Natural killer cell treated with Interleukin-12 subunit alpha and Interleukin-12 subunit beta and Interleukin-15 and Interleukin-18, amount 100 ng/mL, for 72 hours (primary cell): ENCODE data around the gene ST6GALNAC5. TPM values are rescaled to one million over a fixed set of nuclear protein-coding genes. Genes with fewer than 3 reads are reported as not detected.

Experiments used
- ATAC-seq, 2 donors: fragments of 150-1000 bp; cut with Tn5 transposase in 1 of 2; sonication (Bioruptor Pico), chemical (Tn5 transposase) in 1 of 2; 2 replicates each; pipeline ENCODE4 v1.10.0; 2021
- DNase-seq: peaks from one replicate; pipeline ENCODE4 v3.0.0; 2022; ENCODE audit warnings: low spot score
- H3K27ac Mint-ChIP-seq, 2 donors: 1 replicate in 1 of 2; 2 replicates in 1 of 2; pipeline ENCODE4 v1.8.0; 2022; ENCODE audit warnings: mixed read lengths in 2 of 2, mild to moderate bottlenecking in 1 of 2, moderate library complexity in 1 of 2
- H3K27me3 Mint-ChIP-seq, 2 donors: 1 replicate in 1 of 2; 2 replicates in 1 of 2; pipeline ENCODE4 v1.8.0; 2022; ENCODE audit warnings: mixed read lengths in 2 of 2
- H3K36me3 Mint-ChIP-seq: one replicate; pipeline ENCODE4 v1.8.0; 2022; ENCODE audit warnings: mixed read lengths
- H3K4me1 Mint-ChIP-seq, 2 donors: 1 replicate in 1 of 2; 2 replicates in 1 of 2; pipeline ENCODE4 v1.8.0; 2022; ENCODE audit warnings: low read depth in 2 of 2, mixed read lengths in 2 of 2, mild to moderate bottlenecking in 1 of 2
- H3K4me3 Mint-ChIP-seq: one replicate; pipeline ENCODE4 v1.8.0; 2022; ENCODE audit warnings: mixed read lengths
- H3K9me3 Mint-ChIP-seq: 2 replicates; pipeline ENCODE4 v1.8.0; 2022; ENCODE audit warnings: mixed read lengths
- total RNA-seq, 2 donors: library from RNA; stranded (reverse); gene quantifications; one replicate each; pipeline ENCODE4 v1.2.3, GENCODE V29; 2022

Gene ST6GALNAC5
- total RNA-seq, 2 donors from 2014 or later = not detected

DNA sequence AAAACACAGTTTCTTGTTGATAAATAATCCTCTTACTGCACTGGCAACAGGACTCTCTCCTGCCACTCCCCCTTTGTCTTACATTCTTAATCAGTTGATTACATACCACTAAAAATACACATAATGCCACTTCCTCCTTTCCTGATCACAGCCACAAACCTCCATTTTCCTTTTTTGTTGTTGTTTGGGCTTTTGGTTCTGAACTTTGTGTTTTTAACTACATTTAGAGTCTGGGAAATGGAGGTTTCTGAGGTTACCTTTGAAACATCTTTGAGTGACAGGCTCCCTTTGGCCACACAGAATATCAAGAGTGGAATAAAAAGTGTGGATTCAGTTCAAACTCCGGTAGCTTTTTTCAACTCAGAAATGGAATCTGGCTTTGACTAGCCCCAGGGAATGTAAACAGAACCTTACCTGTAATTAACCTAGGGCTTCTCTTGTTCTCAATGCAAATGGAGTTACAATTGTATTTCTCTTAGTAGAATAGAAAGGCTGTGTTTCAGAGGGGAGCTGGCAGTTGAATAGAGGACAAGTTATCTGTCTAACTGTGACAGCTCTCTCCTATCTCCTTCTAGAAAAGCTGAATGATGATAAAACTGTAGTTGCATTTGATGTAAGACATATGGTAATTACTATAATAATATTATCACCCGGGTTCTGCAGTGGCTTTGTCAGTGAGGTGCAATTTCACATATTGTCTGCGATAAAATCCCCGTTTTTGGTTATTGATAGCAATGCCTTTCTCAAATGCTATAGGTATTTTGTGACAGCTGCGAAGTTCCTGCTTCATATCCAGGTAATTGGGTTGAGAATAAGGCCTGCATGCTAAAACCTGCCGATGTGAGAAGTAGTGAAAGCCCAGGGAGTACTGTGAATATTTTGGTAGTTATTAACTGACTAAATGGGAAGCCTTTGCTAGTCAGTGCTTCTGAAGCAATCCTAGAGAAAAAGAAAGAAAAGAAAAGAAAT is 66.9 kb downstream of the ST6GALNAC5 start:
- no peak for ATAC-seq
- H3K4me3 Mint-ChIP-seq = no peak overlapping the region

DNA sequence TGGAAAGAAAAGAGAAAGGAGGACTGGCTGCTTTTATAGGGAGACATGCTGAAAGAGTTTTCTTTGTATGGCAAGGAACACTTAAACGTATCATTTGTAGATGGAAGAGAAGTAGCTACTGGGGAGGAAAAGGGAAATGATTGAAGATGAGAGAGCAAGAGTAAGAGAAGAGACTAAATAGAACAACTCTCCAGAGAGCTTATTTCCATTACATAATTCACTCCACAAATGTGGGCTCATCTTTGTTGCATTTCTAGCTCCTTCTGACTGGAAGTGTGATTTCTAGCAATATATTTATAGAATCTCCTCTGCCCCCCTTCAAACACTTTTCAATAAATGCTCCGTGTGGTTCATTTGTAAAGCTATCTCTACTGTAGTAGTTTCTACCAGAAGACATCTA is 71.0 kb downstream of the ST6GALNAC5 start:
- no peak for DNase-seq
- no peaks in the 10 kb centered on the region for H3K36me3 Mint-ChIP-seq
- H3K27ac Mint-ChIP-seq = no peak overlapping the region
- no peak for ATAC-seq
- H3K4me1 Mint-ChIP-seq = no peaks in the 10 kb centered on the region
- H3K4me3 Mint-ChIP-seq = no peak overlapping the region
- peaks cover 5 to 25% of the 10 kb centered on the region in 2 donors for H3K27me3 Mint-ChIP-seq
- H3K9me3 Mint-ChIP-seq = no peaks in the 10 kb centered on the region

More for the DNA sequence above, 66.9 kb downstream of the ST6GALNAC5 start:
- H3K27me3 Mint-ChIP-seq = peaks cover 5 to 37% of the 10 kb centered on the region in 2 donors
- no peaks in the 10 kb centered on the region for H3K9me3 Mint-ChIP-seq
- DNase-seq = no peak
- no peaks in the 10 kb centered on the region for H3K36me3 Mint-ChIP-seq
- no peaks in the 10 kb centered on the region for H3K4me1 Mint-ChIP-seq
- no peak overlapping the region for H3K27ac Mint-ChIP-seq

DNA sequence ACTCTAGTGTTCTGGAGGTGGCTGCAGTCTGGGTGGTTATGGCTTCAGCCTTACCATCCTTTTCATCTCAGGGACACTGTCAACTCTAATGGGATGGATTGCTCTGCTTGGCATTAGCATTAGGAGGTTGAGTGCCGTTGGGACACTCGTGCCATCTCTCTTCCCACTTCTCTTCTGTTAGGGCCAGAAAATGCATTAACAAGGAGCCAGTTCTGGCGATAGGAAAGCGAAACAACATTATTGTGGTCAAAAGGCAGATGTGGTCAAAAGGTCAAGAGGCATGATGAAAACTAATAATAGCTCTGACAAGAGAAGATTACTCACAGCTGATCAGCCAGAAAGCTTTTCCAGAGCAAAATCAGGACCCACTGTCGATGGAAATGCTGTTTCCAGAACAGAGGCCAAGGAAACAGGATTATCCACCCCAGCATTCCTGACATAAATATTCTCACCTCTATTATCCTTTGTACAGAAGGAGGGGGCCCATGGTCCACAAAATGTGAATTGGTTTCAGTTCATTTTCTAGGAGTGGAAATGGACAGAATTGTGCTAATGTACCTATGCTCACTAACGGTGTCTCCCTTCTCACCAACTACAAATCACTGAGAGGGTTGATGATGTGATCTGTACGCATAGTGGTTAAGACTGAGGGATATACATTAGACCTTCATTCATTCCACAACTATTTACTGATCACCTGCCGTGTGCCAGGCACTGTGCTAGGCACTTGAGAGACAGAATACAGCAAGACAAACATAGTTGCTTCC is 72.0 kb downstream of the ST6GALNAC5 start:
- Mint-ChIP-seq H3K36me3 (no peaks in the 10 kb centered on the region), H3K9me3 (no peaks in the 10 kb centered on the region)

DNA sequence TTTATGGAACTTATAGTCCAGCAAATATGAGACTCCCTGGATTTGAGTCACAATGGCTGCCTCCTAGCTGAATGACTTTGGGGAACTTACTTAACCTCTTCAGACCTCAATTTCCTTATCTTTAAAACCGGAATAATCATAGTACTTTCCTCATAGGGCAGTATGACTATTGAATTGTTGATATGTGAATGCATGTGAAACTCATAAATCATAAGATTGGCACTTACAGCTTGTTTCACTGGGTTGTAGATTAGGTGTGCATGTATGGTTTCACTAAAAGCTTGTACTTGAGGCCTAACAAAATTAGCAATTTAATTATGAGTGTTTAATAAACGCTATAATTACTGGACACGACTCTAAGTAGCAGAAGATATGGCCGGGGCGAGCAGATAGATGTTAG is 72.5 kb downstream of the ST6GALNAC5 start:
- no peak overlapping the region for H3K27ac Mint-ChIP-seq
- ATAC-seq = no peak

More for the DNA sequence above, 72.0 kb downstream of the ST6GALNAC5 start:
- Mint-ChIP-seq H3K4me1 (no peaks in the 10 kb centered on the region), H3K4me3 (no peak overlapping the region), H3K27ac (no peak overlapping the region), H3K27me3 (peaks cover 5 to 25% of the 10 kb centered on the region in 2 donors)
- ATAC-seq = no peak
- DNase-seq = no peak

DNA sequence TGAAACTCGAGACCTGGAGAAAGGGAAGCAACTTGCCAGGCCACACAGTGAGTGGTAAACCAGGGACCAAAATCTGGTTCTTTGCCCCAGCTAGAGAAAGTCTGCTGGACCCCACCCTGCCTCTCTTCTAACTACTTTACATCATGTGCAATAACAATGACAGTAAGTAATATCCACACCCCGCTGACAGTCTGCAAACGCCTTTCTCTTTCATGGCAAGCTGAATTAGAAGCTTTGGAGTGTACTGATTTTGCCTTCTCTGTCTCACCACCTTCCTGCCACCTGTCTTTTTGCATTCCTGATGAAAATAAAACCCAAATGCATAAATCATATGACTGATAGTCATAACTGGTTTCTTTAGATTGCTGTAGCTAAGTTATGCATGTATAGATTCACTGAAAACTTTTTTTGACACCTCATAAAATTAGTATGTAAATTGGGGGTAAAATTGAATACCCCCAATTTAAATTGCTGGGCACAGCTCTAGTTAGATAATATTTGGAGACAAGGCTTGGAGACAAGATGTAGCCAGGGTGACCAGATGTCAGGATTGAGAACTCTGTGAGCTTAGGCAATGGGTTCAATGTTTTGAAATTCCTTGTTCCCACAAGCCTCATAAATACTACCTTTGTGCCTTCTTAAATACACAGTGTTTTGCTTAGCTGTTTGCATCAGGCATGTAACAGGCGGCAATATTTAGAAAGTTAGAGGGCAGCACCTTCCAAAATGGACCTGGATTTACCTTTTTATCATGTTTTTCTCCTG is 73.5 kb downstream of the ST6GALNAC5 start:
- DNase-seq = no peak
- H3K4me1 Mint-ChIP-seq = no peaks in the 10 kb centered on the region
- H3K4me3 Mint-ChIP-seq = no peak overlapping the region
- H3K27ac Mint-ChIP-seq = no peak overlapping the region
- H3K27me3 Mint-ChIP-seq = peaks cover 5 to 25% of the 10 kb centered on the region in 2 donors
- ATAC-seq = no peak
- H3K9me3 Mint-ChIP-seq = no peaks in the 10 kb centered on the region
- H3K36me3 Mint-ChIP-seq = no peaks in the 10 kb centered on the region

More for the DNA sequence above, 72.5 kb downstream of the ST6GALNAC5 start:
- H3K9me3 Mint-ChIP-seq = no peaks in the 10 kb centered on the region
- no peak for DNase-seq
- H3K4me3 Mint-ChIP-seq = no peak overlapping the region
- no peaks in the 10 kb centered on the region for H3K36me3 Mint-ChIP-seq
- H3K4me1 Mint-ChIP-seq = no peaks in the 10 kb centered on the region
- H3K27me3 Mint-ChIP-seq = peaks cover 5 to 25% of the 10 kb centered on the region in 2 donors

DNA sequence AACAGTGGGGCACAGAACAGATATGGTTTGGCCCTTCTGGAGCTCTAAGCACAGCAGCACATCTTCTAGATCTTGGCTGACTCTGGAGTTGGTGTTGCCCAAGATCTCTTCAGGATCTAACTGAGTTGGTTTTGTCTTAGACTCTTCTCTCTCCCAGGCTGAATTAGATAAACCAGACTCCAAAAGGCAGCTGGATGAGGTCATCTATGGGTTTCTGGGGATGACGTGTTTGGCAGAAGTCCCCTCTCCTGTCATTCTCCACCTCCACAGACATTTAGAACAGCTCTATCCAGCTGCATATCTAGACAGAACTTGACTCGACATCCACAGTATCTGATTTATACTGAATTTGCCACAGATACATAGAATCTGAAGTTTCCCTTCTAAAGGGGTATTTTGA is 75.3 kb downstream of the ST6GALNAC5 start:
- Mint-ChIP-seq H3K9me3 (no peaks in the 10 kb centered on the region), H3K27ac (no peak overlapping the region), H3K27me3 (peaks cover 5 to 10% of the 10 kb centered on the region in 2 donors), H3K36me3 (no peaks in the 10 kb centered on the region), H3K4me1 (no peaks in the 10 kb centered on the region), H3K4me3 (no peak overlapping the region)
- DNase-seq (no peak), ATAC-seq (no peak)

DNA sequence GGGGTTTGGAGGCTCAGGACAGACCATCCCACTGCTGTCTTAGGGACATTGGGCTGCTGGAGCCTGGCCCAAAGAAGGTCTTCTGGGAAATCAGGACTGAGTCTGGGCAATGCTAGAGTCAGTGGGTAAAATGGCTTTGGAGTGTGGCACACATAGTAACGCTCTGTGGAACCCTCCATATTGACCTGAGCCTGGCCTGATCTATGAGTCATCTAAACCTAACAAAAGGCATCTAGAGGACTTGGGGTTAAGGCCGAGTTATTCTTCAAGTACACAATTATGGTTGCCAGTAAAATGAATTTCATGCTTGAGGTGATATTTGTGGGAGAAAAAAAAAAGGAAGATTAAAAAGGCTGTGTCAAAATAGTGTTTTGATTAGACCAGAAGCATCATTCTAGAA is 77.7 kb downstream of the ST6GALNAC5 start:
- no peaks in the 10 kb centered on the region for H3K36me3 Mint-ChIP-seq
- H3K9me3 Mint-ChIP-seq = no peaks in the 10 kb centered on the region
- peaks cover 0 to 3% of the 10 kb centered on the region in 2 donors for H3K27me3 Mint-ChIP-seq
- no peak for ATAC-seq
- no peak for DNase-seq
- no peak overlapping the region for H3K27ac Mint-ChIP-seq
- no peaks in the 10 kb centered on the region for H3K4me1 Mint-ChIP-seq
- no peak overlapping the region for H3K4me3 Mint-ChIP-seq

DNA sequence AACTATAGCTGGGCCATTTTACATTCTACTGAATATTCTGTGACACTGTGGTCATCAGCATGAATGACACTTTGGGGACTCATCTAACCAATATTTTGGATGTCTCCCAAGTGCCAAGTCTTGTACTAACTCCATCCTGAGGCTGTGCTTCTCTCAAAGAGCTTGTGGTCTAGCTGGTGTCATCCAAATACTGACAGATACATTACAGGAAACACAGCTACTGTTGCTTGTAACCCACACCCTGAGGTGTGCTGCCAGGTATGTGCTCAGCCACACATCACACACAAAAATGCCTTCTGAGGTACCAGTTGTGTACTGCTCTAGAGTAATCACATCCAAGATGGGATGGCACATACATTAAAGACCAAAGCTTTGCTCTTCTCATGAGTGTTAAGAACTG is 81.6 kb downstream of the ST6GALNAC5 start:
- Mint-ChIP-seq H3K4me1 (no peaks in the 10 kb centered on the region), H3K27ac (no peak overlapping the region), H3K27me3 (peaks cover 0 to 3% of the 10 kb centered on the region in 2 donors), H3K36me3 (no peaks in the 10 kb centered on the region), H3K9me3 (no peaks in the 10 kb centered on the region), H3K4me3 (no peak overlapping the region)
- DNase-seq (no peak), ATAC-seq (no peak)

DNA sequence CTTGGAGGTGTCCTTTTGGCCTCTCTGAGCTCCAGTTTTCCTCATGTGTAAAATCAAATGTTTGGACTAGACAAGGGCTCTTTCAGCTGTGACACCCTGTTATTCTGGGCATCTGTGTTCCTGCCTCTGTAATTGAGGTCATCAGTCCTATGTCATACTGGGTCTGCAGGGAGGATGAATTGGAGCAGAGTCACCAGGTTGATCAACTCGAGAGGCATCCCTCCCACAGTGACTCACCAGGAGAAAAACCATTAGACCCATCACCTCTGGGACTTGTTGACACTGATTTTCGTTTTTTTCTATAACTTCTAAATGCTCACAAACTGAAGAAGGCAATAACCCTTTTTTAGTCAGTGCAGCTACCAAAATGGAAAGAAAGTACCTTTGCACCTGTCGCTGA is 82.2 kb downstream of the ST6GALNAC5 start:
- DNase-seq (no peak), ATAC-seq (no peak)
- H3K4me3 Mint-ChIP-seq = no peak overlapping the region
- H3K27ac Mint-ChIP-seq = no peak overlapping the region
- peaks cover 3 to 6% of the 10 kb centered on the region in 2 donors for H3K27me3 Mint-ChIP-seq
- H3K4me1 Mint-ChIP-seq = no peaks in the 10 kb centered on the region
- no peaks in the 10 kb centered on the region for H3K9me3 Mint-ChIP-seq
- H3K36me3 Mint-ChIP-seq = no peaks in the 10 kb centered on the region

DNA sequence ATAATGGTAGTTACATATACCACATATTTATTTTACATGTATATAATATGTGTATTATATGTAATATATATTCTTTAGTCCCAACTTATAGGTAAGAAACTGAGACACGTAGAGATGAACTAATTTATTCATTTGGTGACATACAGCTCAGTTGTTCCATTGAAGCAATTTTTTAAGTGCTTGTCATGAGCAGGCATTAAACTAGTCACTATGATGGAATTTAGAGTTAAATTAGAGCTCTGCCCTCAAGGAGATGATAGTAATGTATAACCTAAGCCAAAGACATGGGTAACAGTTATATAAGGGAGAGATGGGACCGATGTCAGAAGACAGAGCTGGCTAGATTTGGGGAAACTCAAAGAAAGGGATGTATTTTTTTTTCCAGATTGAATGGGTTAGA is 83.0 kb downstream of the ST6GALNAC5 start:
- no peaks in the 10 kb centered on the region for H3K4me1 Mint-ChIP-seq
- ATAC-seq = no peak
- no peak overlapping the region for H3K4me3 Mint-ChIP-seq

DNA sequence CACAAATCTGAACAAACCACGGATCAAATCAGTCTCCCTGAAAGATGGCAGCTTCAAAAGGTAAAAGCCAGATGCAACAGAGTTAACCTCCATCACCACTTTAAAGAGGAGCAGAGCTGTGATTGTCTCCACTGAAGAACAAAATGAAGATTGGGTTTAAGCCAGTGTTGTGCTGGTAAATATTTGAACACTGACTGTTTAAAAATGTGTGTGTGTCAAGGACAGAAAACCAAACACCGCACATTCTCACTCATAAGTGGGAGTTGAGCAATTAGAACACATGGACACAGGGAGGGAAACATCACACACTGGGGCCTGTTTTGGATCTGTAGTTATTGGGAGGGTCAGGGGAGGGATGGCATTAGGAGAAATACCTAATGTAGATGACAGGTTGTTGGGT is 83.9 kb downstream of the ST6GALNAC5 start:
- Mint-ChIP-seq H3K9me3 (no peaks in the 10 kb centered on the region), H3K27ac (no peak overlapping the region), H3K4me3 (no peak overlapping the region), H3K4me1 (no peaks in the 10 kb centered on the region), H3K27me3 (peaks cover 3 to 6% of the 10 kb centered on the region in 2 donors), H3K36me3 (no peaks in the 10 kb centered on the region)
- no peak for ATAC-seq
- no peak for DNase-seq

More for the DNA sequence above, 83.0 kb downstream of the ST6GALNAC5 start:
- Mint-ChIP-seq H3K9me3 (no peaks in the 10 kb centered on the region), H3K36me3 (no peaks in the 10 kb centered on the region), H3K27me3 (peaks cover 3 to 6% of the 10 kb centered on the region in 2 donors), H3K27ac (no peak overlapping the region)
- DNase-seq = no peak

DNA sequence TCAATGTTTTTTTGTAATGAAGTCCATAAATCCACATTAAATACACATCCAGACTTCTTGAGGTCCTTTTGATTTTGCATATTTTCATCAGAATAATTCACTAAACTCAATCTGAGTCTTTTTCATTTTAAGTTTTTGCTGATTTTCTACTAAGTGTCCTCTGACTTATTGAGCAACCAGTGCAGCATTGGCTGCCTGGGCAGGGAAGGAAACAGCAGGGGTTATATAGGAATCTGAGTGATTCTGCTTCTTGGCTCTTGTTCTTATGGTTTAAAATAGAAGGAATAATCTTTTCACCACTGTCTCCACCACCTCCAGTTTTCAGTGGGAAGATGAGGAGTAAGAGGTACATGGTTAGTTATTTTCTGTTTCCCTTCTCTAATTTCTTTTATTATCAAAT is 88.4 kb downstream of the ST6GALNAC5 start:
- H3K9me3 Mint-ChIP-seq = no peaks in the 10 kb centered on the region
- no peaks in the 10 kb centered on the region for H3K36me3 Mint-ChIP-seq
- H3K27me3 Mint-ChIP-seq = peaks cover 0 to 6% of the 10 kb centered on the region in 2 donors
- H3K4me1 Mint-ChIP-seq = no peaks in the 10 kb centered on the region
- no peak overlapping the region for H3K4me3 Mint-ChIP-seq
- ATAC-seq = no peak
- no peak overlapping the region for H3K27ac Mint-ChIP-seq
- DNase-seq = no peak

DNA sequence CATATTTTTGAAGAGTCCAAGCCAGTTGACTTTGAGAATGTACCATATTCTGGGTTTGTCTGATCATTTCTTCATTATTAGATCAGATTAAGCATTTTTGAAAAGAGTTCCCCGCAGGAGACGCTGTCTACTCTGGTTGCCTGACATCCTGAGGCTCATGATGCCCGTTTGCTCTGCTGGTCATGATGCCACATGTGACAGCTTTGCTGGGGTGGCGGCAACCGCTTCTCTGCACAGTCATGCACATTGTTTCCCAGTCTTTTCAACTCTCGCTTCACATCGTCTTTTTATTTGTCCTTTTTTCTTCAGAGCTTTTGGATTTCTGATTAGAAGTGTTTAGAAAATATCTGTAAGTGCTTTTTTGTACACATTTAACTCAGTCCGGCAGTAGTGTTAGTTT is 90.7 kb downstream of the ST6GALNAC5 start:
- no peaks in the 10 kb centered on the region for H3K36me3 Mint-ChIP-seq

More for the DNA sequence above, 90.7 kb downstream of the ST6GALNAC5 start:
- no peak for ATAC-seq
- Mint-ChIP-seq H3K27ac (no peak overlapping the region), H3K4me1 (no peaks in the 10 kb centered on the region), H3K9me3 (no peaks in the 10 kb centered on the region), H3K27me3 (peaks cover 0 to 7% of the 10 kb centered on the region in 2 donors), H3K4me3 (no peak overlapping the region)
- no peak for DNase-seq
